Kidney capillary endothelial cell (primary cell): ENCODE data around the gene KIF2A.

Experiments
- DNase-seq: peaks from one replicate; pipeline ENCODE4 v3.0.0-alpha.2; 2018; ENCODE audit warnings: low spot score

Gene KIF2A

GRCh38 chr5:62328772-62329491 is 22.9 kb downstream of the KIF2A start:
- DNase-seq = no peak

- no peak for DNase-seq
These were observed 24.3 kb downstream of the KIF2A start for GRCh38 chr5:62330302-62330701.

- no peak for DNase-seq
These were observed 25.9 kb downstream of the KIF2A start for GRCh38 chr5:62331921-62332320.

GRCh38 chr5:62333250-62333794 is 27.3 kb downstream of the KIF2A start:
- no peak for DNase-seq

GRCh38 chr5:62334082-62334481 is 28.1 kb downstream of the KIF2A start:
- DNase-seq = no peak

- peak; percentile 29 for DNase-seq
These were observed 34.4 kb downstream of the KIF2A start for GRCh38 chr5:62340392-62340791.

GRCh38 chr5:62340979-62341378 is 35.0 kb downstream of the KIF2A start:
- DNase-seq = no peak

GRCh38 chr5:62341783-62342475 is 35.9 kb downstream of the KIF2A start:
- DNase-seq = no peak

GRCh38 chr5:62342476-62342837 is 36.5 kb downstream of the KIF2A start:
- DNase-seq = no peak

GRCh38 chr5:62343428-62343827 is 37.4 kb downstream of the KIF2A start:
- no peak for DNase-seq

GRCh38 chr5:62346748-62347147 is 40.7 kb downstream of the KIF2A start:
- DNase-seq = no peak

GRCh38 chr5:62347928-62348327 is 41.9 kb downstream of the KIF2A start:
- no peak for DNase-seq

- no peak for DNase-seq
These were observed 42.9 kb downstream of the KIF2A start for GRCh38 chr5:62348723-62349481.

GRCh38 chr5:62354028-62354874 is 48.2 kb downstream of the KIF2A start:
- peak; percentile 64 for DNase-seq

- DNase-seq = no peak
These were observed 56.7 kb downstream of the KIF2A start for GRCh38 chr5:62362701-62363100.

- no peak for DNase-seq
These were observed 63.0 kb downstream of the KIF2A start for GRCh38 chr5:62369039-62369438.

GRCh38 chr5:62371409-62371808 is 65.4 kb downstream of the KIF2A start:
- DNase-seq = no peak

- DNase-seq = no peak
These were observed 66.6 kb downstream of the KIF2A start for GRCh38 chr5:62372600-62372999.

- DNase-seq = no peak
These were observed 67.4 kb downstream of the KIF2A start for GRCh38 chr5:62373382-62373781.

- DNase-seq = no peak
These were observed 68.1 kb downstream of the KIF2A start for GRCh38 chr5:62374090-62374489.

- DNase-seq = no peak
These were observed 69.6 kb downstream of the KIF2A start for GRCh38 chr5:62375627-62376026.

- DNase-seq = no peak
These were observed 70.1 kb downstream of the KIF2A start for GRCh38 chr5:62376064-62376463.
